Body of pancreas (tissue), 4 donors: ENCODE measurements around the gene RAB11FIP5. TPM values are rescaled to one million over a fixed set of nuclear protein-coding genes. Genes with fewer than 3 reads are reported as not detected.

Experiments used
- ATAC-seq: fragments of 150-250 bp; one replicate; pipeline ENCODE4 v1.9.1; 2016
- DNase-seq, 4 donors: peaks; one replicate each; pipeline ENCODE4 v3.0.0-alpha.2; 2019
- H3K27ac ChIP-seq, 4 donors: fragments of 200-600 bp; sonication (generic); 1 replicate in 3 of 4; 2 replicates in 1 of 4; pipeline versions ENCODE4 v1.5.1 to v1.6.1; 2016 to 2019; ENCODE audit warnings: mild to moderate bottlenecking in 1 of 4, mixed read lengths in 1 of 4, moderate library complexity in 1 of 4
- H3K27me3 ChIP-seq, 2 donors: fragments of 200-600 bp; sonication (generic); one replicate each; pipeline ENCODE4 v1.6.0; 2016; ENCODE audit warnings: mild to moderate bottlenecking in 1 of 2
- H3K36me3 ChIP-seq, 2 donors: fragments of 200-600 bp; sonication (generic); replicated peaks in 1 of 2; 2 replicates each; pipeline ENCODE4 v1.5.1; 2016; ENCODE audit warnings: low read depth in 2 of 2; ENCODE audit not compliant: insufficient read depth in 1 of 2
- H3K4me1 ChIP-seq: fragments of 200-600 bp; sonication (generic); one replicate; pipeline ENCODE4 v1.6.0; 2016
- H3K4me3 ChIP-seq, 2 donors: fragments of 200-600 bp; sonication (generic); 1 replicate in 1 of 2; 2 replicates in 1 of 2; pipeline ENCODE4 v1.5.1; 2016 to 2019
- H3K9me3 ChIP-seq, 3 donors: fragments of 200-600 bp; sonication (generic); 1 replicate in 2 of 3; 2 replicates in 1 of 3; pipeline ENCODE4 v1.5.1; 2016
- POLR2A ChIP-seq, 3 donors: fragments of 450-650 bp; IDR thresholded peaks; one replicate each; pipeline ENCODE4 v1.6.1; 2016; ENCODE audit warnings: antibody characterized with exemption in 3 of 3, mild to moderate bottlenecking in 2 of 3
- WGBS, 2 donors: methylation state at CpG; one replicate each; pipeline ENCODE4 v1.1.5; 2017; 5-methylcytosine and 5-hydroxymethylcytosine counted together
- intact Hi-C: fragments of 100-400 bp; cut with DNase I; formaldehyde crosslinking; loops from one replicate; pipeline ENCODE4 v1.15.1; 2023
- total RNA-seq, 2 donors: library from RNA; depleted of rRNA; stranded (reverse); fragments of >200 nt; gene quantifications; one replicate each; pipeline ENCODE4 v1.1.0, GENCODE V29; 2016
- TF ChIP-seq, protein P1 (sequence below), 7 experiments: fragments of 450-650 bp in 4 of 7; fragments of 200-600 bp in 3 of 7; sonication (generic) in 3 of 7; IDR thresholded peaks; one replicate each; pipeline ENCODE4 v1.5.1; 2016 to 2019; ENCODE audit warnings: antibody characterized with exemption in 7 of 7

Gene RAB11FIP5
- total RNA-seq, 2 donors from 2014 or later, result 19.2 to 39.6 TPM

DNA sequence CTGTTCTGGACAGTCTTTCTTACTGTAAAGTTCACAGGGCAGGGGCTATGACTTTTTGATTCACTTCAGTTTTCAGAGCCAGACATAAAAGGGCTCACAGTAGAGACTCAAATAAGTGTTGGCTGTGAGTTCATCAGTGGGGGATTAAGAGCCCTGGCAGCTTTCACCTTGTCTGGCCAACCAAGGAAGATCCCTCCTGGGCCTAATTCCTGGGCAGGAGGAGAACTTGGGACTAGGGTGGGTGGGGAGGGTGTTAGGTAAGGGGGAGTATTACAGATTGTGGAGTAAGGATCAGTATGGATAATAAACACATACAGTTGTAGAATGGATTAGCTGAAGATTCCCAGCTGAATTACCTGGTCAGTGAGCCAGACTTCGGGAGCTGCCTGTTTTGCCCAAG, 40.3 kb downstream of the RAB11FIP5 start:
- no peaks in the 10 kb centered on the region for H3K27me3 ChIP-seq
- ATAC-seq (no peak), DNase-seq (no peak)
- no peaks in the 10 kb centered on the region for H3K9me3 ChIP-seq
- no peak overlapping the region for H3K4me3 ChIP-seq
- TF ChIP-seq POLR2A (IDR thresholded peaks at IDR 0.05), result no peak
- intact Hi-C loops, result no loop called here
- H3K27ac ChIP-seq, result no peak overlapping the region
- no peaks in the 10 kb centered on the region for H3K36me3 ChIP-seq
- 92 to 95% methylated on average over 1 of the region's 1 CpG for WGBS, 2 donors
- H3K4me1 ChIP-seq, result peaks cover 18% of the 10 kb centered on the region

DNA sequence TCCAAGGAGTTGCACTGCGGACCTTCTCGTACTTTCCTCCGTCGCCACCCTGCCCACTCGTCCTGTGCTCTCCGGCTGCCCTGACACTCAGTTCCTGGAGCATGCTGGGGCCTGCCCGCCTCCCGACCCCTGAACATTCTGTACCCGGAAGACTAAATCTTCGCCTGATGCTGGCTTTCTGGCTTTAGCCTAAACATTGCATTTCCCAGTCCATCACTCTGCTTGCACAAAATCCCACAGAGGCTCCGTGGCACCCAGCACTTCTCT, 40.7 kb downstream of the RAB11FIP5 start:
- Histone ChIP-seq H3K9me3 (no peaks in the 10 kb centered on the region), H3K27ac (peak overlapping the region in 2 of 4 donors; percentile 90 to 96), H3K36me3 (no peaks in the 10 kb centered on the region), H3K27me3 (no peaks in the 10 kb centered on the region), H3K4me1 (peaks cover 18% of the 10 kb centered on the region), H3K4me3 (no peak overlapping the region)
- intact Hi-C loops, result no loop called here
- WGBS, 2 donors, result 46 to 48% methylated on average over 10 to 11 of the region's 11 CpGs
- TF ChIP-seq POLR2A (IDR thresholded peaks at IDR 0.05), result no peak
- TF ChIP-seq, protein P1, sequence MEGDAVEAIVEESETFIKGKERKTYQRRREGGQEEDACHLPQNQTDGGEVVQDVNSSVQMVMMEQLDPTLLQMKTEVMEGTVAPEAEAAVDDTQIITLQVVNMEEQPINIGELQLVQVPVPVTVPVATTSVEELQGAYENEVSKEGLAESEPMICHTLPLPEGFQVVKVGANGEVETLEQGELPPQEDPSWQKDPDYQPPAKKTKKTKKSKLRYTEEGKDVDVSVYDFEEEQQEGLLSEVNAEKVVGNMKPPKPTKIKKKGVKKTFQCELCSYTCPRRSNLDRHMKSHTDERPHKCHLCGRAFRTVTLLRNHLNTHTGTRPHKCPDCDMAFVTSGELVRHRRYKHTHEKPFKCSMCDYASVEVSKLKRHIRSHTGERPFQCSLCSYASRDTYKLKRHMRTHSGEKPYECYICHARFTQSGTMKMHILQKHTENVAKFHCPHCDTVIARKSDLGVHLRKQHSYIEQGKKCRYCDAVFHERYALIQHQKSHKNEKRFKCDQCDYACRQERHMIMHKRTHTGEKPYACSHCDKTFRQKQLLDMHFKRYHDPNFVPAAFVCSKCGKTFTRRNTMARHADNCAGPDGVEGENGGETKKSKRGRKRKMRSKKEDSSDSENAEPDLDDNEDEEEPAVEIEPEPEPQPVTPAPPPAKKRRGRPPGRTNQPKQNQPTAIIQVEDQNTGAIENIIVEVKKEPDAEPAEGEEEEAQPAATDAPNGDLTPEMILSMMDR (IDR thresholded peaks at IDR 0.05), result no peak
- ATAC-seq (no peak), DNase-seq (peak in 2 of 4 donors; percentile 28 to 34)

DNA sequence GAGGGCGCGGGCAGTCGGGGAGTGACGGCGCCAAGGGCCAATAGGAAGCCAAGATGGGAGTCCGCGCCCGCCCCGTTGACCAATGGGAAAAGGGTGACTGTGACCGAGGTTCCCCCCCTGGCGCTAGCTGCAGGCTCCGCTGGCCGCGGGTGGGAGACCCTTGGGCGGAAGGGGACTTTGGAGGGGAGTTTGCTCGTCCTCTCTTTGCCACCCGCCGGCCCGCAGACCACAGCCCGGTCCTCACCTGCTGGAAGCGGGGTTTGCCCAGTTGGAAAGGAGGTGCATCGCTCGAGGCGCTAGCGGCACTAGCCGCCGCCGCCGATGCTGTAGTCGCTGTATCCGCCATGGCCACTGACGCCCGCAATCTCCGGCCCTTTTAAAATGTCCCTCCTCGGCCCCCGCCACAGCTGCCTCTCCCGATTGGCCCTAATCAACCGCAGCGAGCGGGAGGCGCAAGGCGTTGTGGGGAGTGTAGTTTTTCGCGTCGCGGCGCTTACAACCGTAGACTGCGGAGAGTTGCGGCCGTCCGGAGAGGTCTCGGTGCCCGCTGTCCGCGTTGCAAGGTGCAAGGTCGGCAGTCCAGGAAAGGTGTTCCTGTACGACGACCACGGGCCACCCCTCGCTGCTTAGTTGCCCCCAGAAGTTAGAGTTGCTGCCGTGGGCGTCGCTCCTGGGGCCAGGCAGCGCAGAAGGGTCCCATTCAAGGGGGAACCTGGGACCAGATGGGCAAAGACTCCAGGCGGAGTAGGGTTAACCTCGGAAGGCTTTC, 41.2 kb downstream of the RAB11FIP5 start, which contains the start of gene SFXN5:
Gene SFXN5, minus strand, starts transcription at position 353 of the 769 bp plus-strand sequence. Its CDS starts 7 bp downstream, at position 346.
- intact Hi-C loops, result no loop called here
- Histone ChIP-seq H3K4me1 (peaks cover 18% of the 10 kb centered on the region), H3K27ac (peak within 1 kb of the TSS; percentile 87 to 96 (median 90)), H3K36me3 (no peaks in the 10 kb centered on the region), H3K27me3 (no peaks in the 10 kb centered on the region), H3K9me3 (no peaks in the 10 kb centered on the region), H3K4me3 (peak within 1 kb of the TSS; percentile 70 to 85)
- WGBS, 2 donors, result 0 to 2% methylated on average over 13 to 67 of the region's 67 CpGs
- DNase-seq (peak; percentile 97 to 98 (median 98)), ATAC-seq (peak; percentile 96)
- TF ChIP-seq, protein P1 (IDR thresholded peaks at IDR 0.05), result peak in 6 of 7 experiments; percentile 20 to 51 (median 31)
- TF ChIP-seq POLR2A (IDR thresholded peaks at IDR 0.05), result peak in 2 of 3 donors; percentile 81 to 90

DNA sequence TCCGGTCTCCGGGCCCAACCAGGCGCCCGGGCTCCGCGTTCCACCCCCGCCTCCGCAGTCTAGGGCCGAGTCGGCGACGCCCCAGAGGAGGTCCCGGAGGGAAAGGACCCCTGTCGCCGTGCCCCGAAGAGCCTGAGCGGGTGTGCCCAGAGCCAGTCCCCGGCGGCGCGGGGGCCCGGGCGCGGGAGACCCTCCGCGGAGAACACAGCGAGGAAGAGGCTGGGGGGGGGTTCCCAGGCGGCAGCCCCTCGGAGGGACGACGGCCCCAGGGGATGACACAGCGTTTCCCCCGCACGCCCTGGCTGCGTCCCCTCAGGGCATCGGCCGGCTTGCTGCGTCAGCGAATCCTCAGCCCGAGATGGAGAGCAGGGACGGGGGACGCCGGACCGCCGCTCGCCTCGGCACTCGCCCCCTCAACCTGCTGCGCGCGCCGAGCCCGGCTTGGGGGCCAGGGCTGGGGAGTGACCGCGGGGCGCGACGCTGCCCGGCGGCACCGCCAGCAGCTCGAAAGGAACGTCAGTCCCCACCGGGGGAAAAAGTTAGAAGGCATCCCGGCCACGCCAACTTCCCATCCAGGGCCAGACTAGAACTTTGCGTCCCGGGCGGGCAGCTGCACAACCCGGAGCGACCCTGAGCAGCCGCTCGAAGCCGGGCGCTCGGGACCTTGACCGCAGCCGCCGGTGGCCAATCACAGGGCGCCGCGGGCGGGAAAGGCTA, 41.9 kb downstream of the RAB11FIP5 start:
- intact Hi-C loops, result no loop called here
- ATAC-seq (peak; percentile 27), DNase-seq (peak; percentile 29 to 45 (median 39))

More for the DNA sequence above, 41.9 kb downstream of the RAB11FIP5 start:
- Histone ChIP-seq H3K27me3 (no peaks in the 10 kb centered on the region), H3K9me3 (no peaks in the 10 kb centered on the region), H3K36me3 (no peaks in the 10 kb centered on the region), H3K4me1 (peaks cover 18% of the 10 kb centered on the region), H3K4me3 (peak overlapping the region; percentile 70 to 85), H3K27ac (peak overlapping the region; percentile 87 to 96 (median 90))
- 0 to 1% methylated on average over 24 to 71 of the region's 83 CpGs for WGBS, 2 donors
- TF ChIP-seq, protein P1 (IDR thresholded peaks at IDR 0.05), result no peak
- TF ChIP-seq POLR2A (IDR thresholded peaks at IDR 0.05), result no peak
